CD14-positive monocyte (primary cell): Measurements from ENCODE around the gene EXOC2. TPM values are rescaled to one million over a fixed set of nuclear protein-coding genes. Genes with fewer than 3 reads are reported as not detected.

Source experiments
- DNase-seq, 3 donors: peaks; one replicate each; pipeline ENCODE4 v3.0.0-alpha.2; 2011 to 2022
- H2AFZ ChIP-seq: 2 replicates; pipeline ENCODE4 v1.6.0; 2012; ENCODE audit warnings: mild to moderate bottlenecking, low read depth, low read length, inconsistent platforms; ENCODE audit not compliant: insufficient read depth, poor library complexity, severe bottlenecking
- H3K27ac ChIP-seq, 2 donors: 1 replicate in 1 of 2; 2 replicates in 1 of 2; pipeline ENCODE4 v1.5.1; 2012 to 2013; ENCODE audit warnings: low read length in 2 of 2, control low read depth in 1 of 2, inconsistent platforms in 1 of 2, low read depth in 1 of 2, mild to moderate bottlenecking in 1 of 2
- H3K27me3 ChIP-seq, 2 donors: one replicate each; pipeline versions ENCODE4 v1.6.0 to v1.6.1; 2011 to 2013; ENCODE audit warnings: low read length in 2 of 2; ENCODE audit not compliant: control insufficient read depth in 2 of 2, insufficient read depth in 2 of 2
- H3K36me3 ChIP-seq, 2 donors: replicated peaks in 1 of 2; 1 replicate in 1 of 2; 2 replicates in 1 of 2; pipeline versions ENCODE4 v1.5.1 to v1.6.1; 2012 to 2013; ENCODE audit warnings: low read length in 2 of 2, control low read depth in 1 of 2, inconsistent platforms in 1 of 2, mild to moderate bottlenecking in 1 of 2; ENCODE audit not compliant: insufficient read depth in 2 of 2, control insufficient read depth in 1 of 2
- H3K4me1 ChIP-seq, 2 donors: 1 replicate in 1 of 2; 2 replicates in 1 of 2; pipeline versions ENCODE4 v1.5.1 to v1.6.1; 2012 to 2013; ENCODE audit warnings: low read length in 2 of 2, control low read depth in 1 of 2, inconsistent platforms in 1 of 2, mild to moderate bottlenecking in 1 of 2, moderate library complexity in 1 of 2; ENCODE audit not compliant: insufficient read depth in 2 of 2, control insufficient read depth in 1 of 2
- H3K4me2 ChIP-seq: replicated peaks from 2 replicates; pipeline ENCODE3; 2012; ENCODE audit warnings: low read length, moderate library complexity, mild to moderate bottlenecking; ENCODE audit not compliant: poor library complexity, severe bottlenecking; ENCODE audit errors: extremely low read depth
- H3K4me3 ChIP-seq, 3 experiments: fragments of 200-600 bp in 1 of 3; sonication (generic) in 1 of 3; replicated peaks in 1 of 3; 1 replicate in 2 of 3; 2 replicates in 1 of 3; pipeline ENCODE4 v1.5.1; 2011 to 2013; ENCODE audit warnings: low read length in 3 of 3, mild to moderate bottlenecking in 3 of 3, control low read depth in 2 of 3, low read depth in 2 of 3, inconsistent platforms in 1 of 3, moderate library complexity in 1 of 3
- H3K79me2 ChIP-seq: 2 replicates; pipeline ENCODE4 v1.6.0; 2012; ENCODE audit warnings: mild to moderate bottlenecking, control low read depth, inconsistent platforms, low read length, moderate library complexity; ENCODE audit not compliant: insufficient read depth
- H3K9ac ChIP-seq: 2 replicates; pipeline ENCODE4 v1.6.0; 2017; ENCODE audit warnings: low read length, mild to moderate bottlenecking; ENCODE audit not compliant: insufficient read depth, poor library complexity, severe bottlenecking
- H3K9me3 ChIP-seq, 2 donors: replicated peaks in 1 of 2; 1 replicate in 1 of 2; 2 replicates in 1 of 2; pipeline versions ENCODE4 v1.5.1 to v1.6.1; 2012 to 2013; ENCODE audit warnings: low read length in 2 of 2, control low read depth in 1 of 2; ENCODE audit not compliant: control insufficient read depth in 1 of 2, insufficient read depth in 1 of 2
- H4K20me1 ChIP-seq: 2 replicates; pipeline ENCODE4 v1.6.0; 2012; ENCODE audit warnings: mild to moderate bottlenecking, low read length, control low read depth, moderate library complexity; ENCODE audit not compliant: insufficient read depth
- H3K27ac Mint-ChIP-seq, 7 donors: one replicate each; pipeline ENCODE4 v1.8.0; 2020; ENCODE audit warnings: mild to moderate bottlenecking in 7 of 7, mixed read lengths in 7 of 7, moderate library complexity in 6 of 7, inconsistent platforms in 2 of 7
- H3K27me3 Mint-ChIP-seq, 3 donors: one replicate each; pipeline ENCODE4 v1.8.0; 2021 to 2022; ENCODE audit warnings: low read depth in 3 of 3, mild to moderate bottlenecking in 3 of 3, mixed read lengths in 3 of 3, moderate library complexity in 3 of 3, inconsistent platforms in 1 of 3
- H3K36me3 Mint-ChIP-seq, 2 donors: one replicate each; pipeline ENCODE4 v1.8.0; 2020; ENCODE audit warnings: mixed read lengths in 2 of 2, inconsistent platforms in 1 of 2, mild to moderate bottlenecking in 1 of 2
- H3K4me1 Mint-ChIP-seq: one replicate; pipeline ENCODE4 v1.8.0; 2020; ENCODE audit warnings: mild to moderate bottlenecking, mixed read lengths
- H3K4me3 Mint-ChIP-seq, 2 donors: one replicate each; pipeline ENCODE4 v1.8.0; 2020; ENCODE audit warnings: mild to moderate bottlenecking in 2 of 2, mixed read lengths in 2 of 2, moderate library complexity in 1 of 2
- H3K9me3 Mint-ChIP-seq, 7 donors: one replicate each; pipeline ENCODE4 v1.8.0; 2020 to 2022; ENCODE audit warnings: mixed read lengths in 7 of 7, mild to moderate bottlenecking in 6 of 7, moderate library complexity in 6 of 7, inconsistent platforms in 2 of 7
- CTCF ChIP-seq: fragments of 200-600 bp; IDR thresholded peaks from one replicate; pipeline ENCODE4 v1.8.0; 2022; ENCODE audit warnings: antibody characterized with exemption, mild to moderate bottlenecking
- WGBS: methylation state at CpG from one replicate; pipeline ENCODE4 v1.1.5; 2013; ENCODE audit warnings: missing lambda C conversion rate; ENCODE audit not compliant: insufficient coverage; 5-methylcytosine and 5-hydroxymethylcytosine counted together
- intact Hi-C, 2 donors: fragments of 100-400 bp; cut with micrococcal nuclease; formaldehyde crosslinking; loops; one replicate each; pipeline versions ENCODE4 v1.15.0 to v1.15.1; 2023
- polyA plus RNA-seq, 3 donors: library from polyadenylated mRNA; depleted of rRNA in 1 of 3; unstranded in 2 of 3; stranded (reverse) in 1 of 3; fragments of 300-500 nt in 2 of 3; fragments of >200 nt in 1 of 3; fragmentation: Illumina TruSeq in 2 of 3; gene quantifications; 1 replicate in 2 of 3; 2 replicates in 1 of 3; pipeline ENCODE4 v1.2.3, GENCODE V29; 2012 to 2021

Gene EXOC2
- polyA plus RNA-seq, 3 donors, result 7.5 to 15.5 (median 12.0) TPM

GRCh38 chr6:621931-622330 lies 71.0 kb downstream of the EXOC2 start:
- no peak for DNase-seq
- H3K4me3 Mint-ChIP-seq, result no peak overlapping the region
- Histone ChIP-seq H3K4me2 (no peak overlapping the region), H3K27ac (no peak overlapping the region), H3K4me3 (no peak overlapping the region), H2AFZ (no peak overlapping the region), H3K79me2 (no peaks in the 10 kb centered on the region), H3K4me1 (no peaks in the 10 kb centered on the region), H3K27me3 (no peaks in the 10 kb centered on the region), H3K9me3 (no peaks in the 10 kb centered on the region), H4K20me1 (no peaks in the 10 kb centered on the region), H3K9ac (no peak overlapping the region), H3K36me3 (peaks cover 7 to 65% of the 10 kb centered on the region in 2 donors)
- no peaks in the 10 kb centered on the region for H3K27me3 Mint-ChIP-seq
- 98% methylated on average over 9 of the region's 9 CpGs for WGBS
- H3K9me3 Mint-ChIP-seq, result no peaks in the 10 kb centered on the region
- H3K4me1 Mint-ChIP-seq, result no peaks in the 10 kb centered on the region
- no peak for TF ChIP-seq CTCF
- intact Hi-C loops, result no loop called here
- peaks cover 35 to 51% of the 10 kb centered on the region in 2 donors for H3K36me3 Mint-ChIP-seq
- H3K27ac Mint-ChIP-seq, result no peak overlapping the region

GRCh38 chr6:620950-621349 lies 72.0 kb downstream of the EXOC2 start:
- Mint-ChIP-seq H3K27me3 (no peaks in the 10 kb centered on the region), H3K36me3 (peaks cover 31 to 49% of the 10 kb centered on the region in 2 donors), H3K4me1 (no peaks in the 10 kb centered on the region), H3K4me3 (no peak overlapping the region), H3K27ac (no peak overlapping the region), H3K9me3 (no peaks in the 10 kb centered on the region)
- H3K4me2 ChIP-seq, result no peak overlapping the region
- no peaks in the 10 kb centered on the region for H3K9me3 ChIP-seq
- H3K4me3 ChIP-seq, result no peak overlapping the region
- H3K27ac ChIP-seq, result no peak overlapping the region
- no peak overlapping the region for H3K9ac ChIP-seq
- WGBS, result 94% methylated on average over 3 of the region's 4 CpGs
- intact Hi-C loops, result no loop called here
- H3K27me3 ChIP-seq, result no peaks in the 10 kb centered on the region
- H4K20me1 ChIP-seq, result no peaks in the 10 kb centered on the region
- H3K79me2 ChIP-seq, result no peaks in the 10 kb centered on the region
- no peak overlapping the region for H2AFZ ChIP-seq
- DNase-seq, result no peak
- no peaks in the 10 kb centered on the region for H3K4me1 ChIP-seq
- TF ChIP-seq CTCF, result no peak
- H3K36me3 ChIP-seq, result peaks cover 7 to 69% of the 10 kb centered on the region in 2 donors
